OCI-LY7 (cell line): ENCODE data around the gene ORMDL2. TPM values are rescaled to one million over a fixed set of nuclear protein-coding genes. Genes with fewer than 3 reads are reported as not detected.

Source experiments
- BruUV-seq: library from RNA; stranded (reverse); fragments of 400-500 nt; replicated peaks from 2 replicates; lab custom pipeline; 2021; lab: Mats Ljungman, UMichigan
- CTCF ChIA-PET: fragments of 300-600 bp; sonication (Branson Sonifier 250); formaldehyde crosslinking; loops from one replicate; lab custom pipeline; 2022; ENCODE audit warnings: antibody characterized with exemption; ENCODE audit not compliant: unreplicated experiment; lab: Charles Lee
- POLR2A ChIA-PET: fragments of 300-600 bp; sonication (Branson Sonifier 250); formaldehyde crosslinking; loops from one replicate; lab custom pipeline; 2022; ENCODE audit warnings: antibody characterized with exemption; lab: Charles Lee
- DNase-seq: peaks from one replicate; pipeline ENCODE4 v3.0.0-alpha.2; 2015; ENCODE audit warnings: low spot score
- H2AFZ ChIP-seq: fragments of 200-600 bp; sonication (generic), shearing (Covaris generic); 2 replicates; pipeline ENCODE4 v1.6.1; 2014; ENCODE audit warnings: mild to moderate bottlenecking, antibody characterized with exemption, low read length, moderate library complexity
- H3K27ac ChIP-seq: fragments of 200-600 bp; sonication (generic); 2 replicates; pipeline ENCODE4 v1.5.1; 2014; ENCODE audit warnings: mixed run types, low read depth, mild to moderate bottlenecking, moderate library complexity, low read length, inconsistent platforms; ENCODE audit not compliant: poor library complexity, severe bottlenecking
- H3K36me3 ChIP-seq: fragments of 200-600 bp; sonication (generic); 2 replicates; pipeline ENCODE4 v1.6.1; 2014; ENCODE audit warnings: mild to moderate bottlenecking, antibody characterized with exemption, low read length, moderate library complexity, mixed read lengths; ENCODE audit not compliant: insufficient read depth
- H3K4me1 ChIP-seq: fragments of 200-600 bp; sonication (generic); 2 replicates; pipeline ENCODE4 v1.5.1; 2014; ENCODE audit warnings: mild to moderate bottlenecking, low read length; ENCODE audit not compliant: insufficient read depth, poor library complexity, severe bottlenecking
- H3K4me2 ChIP-seq: fragments of 200-600 bp; sonication (generic); 2 replicates; pipeline ENCODE4 v1.6.1; 2014; ENCODE audit warnings: mild to moderate bottlenecking, low read length
- H3K4me3 ChIP-seq: fragments of 200-600 bp; sonication (generic); 2 replicates; pipeline ENCODE4 v1.5.1; 2014; ENCODE audit warnings: mild to moderate bottlenecking, low read depth, low read length; ENCODE audit not compliant: poor library complexity, severe bottlenecking
- H3K79me2 ChIP-seq: fragments of 200-600 bp; sonication (generic); 2 replicates; pipeline ENCODE4 v1.6.1; 2016; ENCODE audit warnings: low read depth, mild to moderate bottlenecking, low read length, moderate library complexity, mixed read lengths; ENCODE audit not compliant: insufficient read depth
- H3K9me2 ChIP-seq: fragments of 200-600 bp; sonication (generic); 2 replicates; pipeline ENCODE4 v1.6.1; 2016; ENCODE audit warnings: mild to moderate bottlenecking, low read length, mixed read lengths; ENCODE audit not compliant: insufficient read depth
- H3K9me3 ChIP-seq: fragments of 200-600 bp; sonication (generic); 2 replicates; pipeline ENCODE4 v1.6.1; 2014; ENCODE audit warnings: mild to moderate bottlenecking, mixed run types, low read length, mixed read lengths
- H4K20me1 ChIP-seq: fragments of 200-600 bp; sonication (generic); 2 replicates; pipeline ENCODE4 v1.6.1; 2014; ENCODE audit warnings: mild to moderate bottlenecking, antibody characterized with exemption, low read length, moderate library complexity, mixed read lengths; ENCODE audit not compliant: insufficient read depth
- CTCF ChIP-seq: fragments of 200-600 bp; sonication (generic); conservative IDR thresholded peaks from 2 replicates; pipeline ENCODE4 v1.5.1; 2014; ENCODE audit warnings: mild to moderate bottlenecking, antibody characterized with exemption, low read length, moderate library complexity, mixed read lengths
- EZH2phosphoT487 ChIP-seq: fragments of 200-600 bp; sonication (generic); IDR thresholded peaks from 2 replicates; pipeline ENCODE4 v1.6.1; 2018; ENCODE audit warnings: low read depth, borderline replicate concordance, mild to moderate bottlenecking, mixed run types, antibody characterized with exemption, low read length, moderate library complexity, mixed read lengths
- intact Hi-C: fragments of 100-400 bp; cut with micrococcal nuclease; formaldehyde crosslinking; loops from one replicate; pipeline ENCODE4 v1.10.0; 2022; ENCODE audit not compliant: unreplicated experiment
- total RNA-seq, 2 experiments: library from RNA; depleted of rRNA in 1 of 2; stranded (reverse); fragments of >200 nt in 1 of 2; shearing (Covaris generic) in 1 of 2; gene quantifications; 2 replicates each; pipeline ENCODE4 v1.2.3, GENCODE V29; 2014 to 2022

ORMDL2 gene
- total RNA-seq, 2 experiments from 2014 or later = 20.0 to 27.1 TPM

- no peak overlapping the region for H3K4me2 ChIP-seq
- POLR2A ChIA-PET = interaction anchor here (0.5 kb wide), 1 partner anchor 1802 kb away, joined by 3 read pairs; no protein-coding TSS in a partner anchor
- BruUV-seq = no TSS peak
- no peaks in the 10 kb centered on the region for H3K9me3 ChIP-seq
- CTCF ChIA-PET = no interaction called here
- H3K4me3 ChIP-seq = no peak overlapping the region
- H3K27ac ChIP-seq = no peak overlapping the region
- H3K9me2 ChIP-seq = no peaks in the 10 kb centered on the region
- no peaks in the 10 kb centered on the region for H3K36me3 ChIP-seq
- DNase-seq = no peak
- no peak for TF ChIP-seq CTCF
- TF ChIP-seq EZH2phosphoT487 = no peak
- intact Hi-C loops = no loop called here
- H4K20me1 ChIP-seq = no peaks in the 10 kb centered on the region
- no peak overlapping the region for H2AFZ ChIP-seq
- no peaks in the 10 kb centered on the region for H3K79me2 ChIP-seq
- no peaks in the 10 kb centered on the region for H3K4me1 ChIP-seq
Observed at GRCh38 chr12:55840581-55841351, 22.9 kb downstream of the ORMDL2 start.

GRCh38 chr12:55842681-55843429 is 25.0 kb downstream of the ORMDL2 start, which contains the start of gene MMP19:
Gene MMP19 (minus strand): TSS chr12:55842936. CDS start chr12:55842830, 106 bp downstream.
- no peaks in the 10 kb centered on the region for H3K9me3 ChIP-seq
- ChIA-PET POLR2A (no interaction called here), CTCF (no interaction called here)
- no peaks in the 10 kb centered on the region for H3K4me1 ChIP-seq
- H3K27ac ChIP-seq = no peak within 1 kb of the TSS
- BruUV-seq = no TSS peak
- no peaks in the 10 kb centered on the region for H4K20me1 ChIP-seq
- H3K4me2 ChIP-seq = no peak within 1 kb of the TSS
- TF ChIP-seq EZH2phosphoT487 (no peak), CTCF (no peak)
- H3K79me2 ChIP-seq = no peaks in the 10 kb centered on the region
- H2AFZ ChIP-seq = no peak within 1 kb of the TSS
- H3K4me3 ChIP-seq = no peak within 1 kb of the TSS
- no peaks in the 10 kb centered on the region for H3K36me3 ChIP-seq
- no peak for DNase-seq
- intact Hi-C loops = no loop called here
- H3K9me2 ChIP-seq = no peaks in the 10 kb centered on the region
